Measurements from ENCODE around the gene STRN3. TPM values are rescaled to one million over a fixed set of nuclear protein-coding genes. Genes with fewer than 3 reads are reported as not detected.
"Not testable (repeated sequence)": the region's sequence is repeated elsewhere in the genome, so short reads cannot be mapped to it uniquely, and the experiment has no call there.

Gene STRN3
- total RNA-seq, 1 experiment from 2014 or later: 18.5 TPM

GRCh38 chr14:31037709-31038221 is 11.6 kb upstream of the STRN3 start:
- DNase-seq (ENCODE audit: low spot score): no peak

- no peak for DNase-seq (ENCODE audit: low spot score)
Observed at GRCh38 chr14:31036552-31036951, 10.4 kb upstream of the STRN3 start.

- no peak for DNase-seq (ENCODE audit: low spot score)
Observed at GRCh38 chr14:31030469-31030868, 4.3 kb upstream of the STRN3 start.

GRCh38 chr14:31029016-31029970 is 3.1 kb upstream of the STRN3 start:
- no peak for DNase-seq (ENCODE audit: low spot score)

GRCh38 chr14:31027847-31028246 is 1.7 kb upstream of the STRN3 start:
- DNase-seq (ENCODE audit: low spot score): no peak

- DNase-seq (ENCODE audit: low spot score): peak; percentile 96
Observed at GRCh38 chr14:31026450-31027235, 464 bp upstream of the STRN3 start.

GRCh38 chr14:31025367-31026076 is 657 bp downstream of the STRN3 start, which contains the start of gene AP4S1:
AP4S1 (plus strand) TSS chr14:31025649; CDS start chr14:31066197, 40,548 bp downstream.
- DNase-seq (ENCODE audit: low spot score): no peak

GRCh38 chr14:31024577-31025366 is 1.4 kb downstream of the STRN3 start:
- DNase-seq (ENCODE audit: low spot score): no peak

GRCh38 chr14:31024010-31024480 is 2.1 kb downstream of the STRN3 start:
- DNase-seq (ENCODE audit: low spot score): no peak

- DNase-seq (ENCODE audit: low spot score): no peak
Observed at GRCh38 chr14:31022386-31022785, 3.8 kb downstream of the STRN3 start.

- DNase-seq (ENCODE audit: low spot score): no peak
Observed at GRCh38 chr14:31021576-31021949, 4.6 kb downstream of the STRN3 start.

- no peak for DNase-seq (ENCODE audit: low spot score)
Observed at GRCh38 chr14:31020834-31021575, 5.2 kb downstream of the STRN3 start.

- DNase-seq (ENCODE audit: low spot score): no peak
Observed at GRCh38 chr14:31018057-31018645, 8.0 kb downstream of the STRN3 start.

- DNase-seq (ENCODE audit: low spot score): no peak
Observed at GRCh38 chr14:31013841-31014240, 12.3 kb downstream of the STRN3 start.

GRCh38 chr14:31010935-31011334 is 15.2 kb downstream of the STRN3 start:
- DNase-seq (ENCODE audit: low spot score): no peak

GRCh38 chr14:31009836-31010574 is 16.2 kb downstream of the STRN3 start:
- no peak for DNase-seq (ENCODE audit: low spot score)

GRCh38 chr14:31006703-31007102 is 19.5 kb downstream of the STRN3 start:
- no peak for DNase-seq (ENCODE audit: low spot score)

GRCh38 chr14:31004007-31004406 is 22.2 kb downstream of the STRN3 start:
- not testable (repeated sequence) for DNase-seq (ENCODE audit: low spot score)

GRCh38 chr14:31003284-31003683 is 22.9 kb downstream of the STRN3 start:
- DNase-seq (ENCODE audit: low spot score): no peak
